Common myeloid progenitor, CD34-positive (primary cell): ENCODE results near the gene GALNT15.
A peak's percentile ranks its signal among the peaks of the same experiment; 100 is the strongest.

Experiments
- CTCF ChIA-PET: fragments of 350-600 bp; sonication (Branson Sonifier 250); formaldehyde crosslinking; loops from one replicate; lab custom pipeline; 2021; ENCODE audit warnings: antibody characterized with exemption; lab: Charles Lee
- POLR2A ChIA-PET: fragments of 350-600 bp; sonication (Branson Sonifier 250); formaldehyde crosslinking; loops from one replicate; lab custom pipeline; 2021; ENCODE audit warnings: antibody characterized with exemption; lab: Charles Lee
- DNase-seq, 3 donors: peaks; one replicate each; pipeline versions ENCODE4 v3.0.0 to v3.0.0-alpha.2; 2013
- H3K27ac ChIP-seq, 2 experiments: 1 replicate in 1 of 2; 2 replicates in 1 of 2; pipeline ENCODE4 v1.7.0; 2013; ENCODE audit warnings: inconsistent platforms in 2 of 2, low read length in 2 of 2, mild to moderate bottlenecking in 2 of 2, low read depth in 1 of 2, moderate library complexity in 1 of 2; ENCODE audit not compliant: severe bottlenecking in 2 of 2, insufficient read depth in 1 of 2, poor library complexity in 1 of 2
- H3K27me3 ChIP-seq, 5 experiments: replicated peaks in 2 of 5; 1 replicate in 3 of 5; 2 replicates in 2 of 5; pipeline versions ENCODE4 v1.6.1 to v1.7.0; 2013; ENCODE audit warnings: low read length in 4 of 5, mild to moderate bottlenecking in 2 of 5, moderate library complexity in 2 of 5, inconsistent platforms in 1 of 5; ENCODE audit not compliant: insufficient read depth in 5 of 5, control insufficient read depth in 4 of 5
- H3K36me3 ChIP-seq, 4 experiments: 1 replicate in 2 of 4; 2 replicates in 2 of 4; pipeline versions ENCODE4 v1.6.1 to v1.7.0; 2013; ENCODE audit warnings: low read length in 3 of 4, control low read depth in 1 of 4, mild to moderate bottlenecking in 1 of 4; ENCODE audit not compliant: control insufficient read depth in 4 of 4, insufficient read depth in 4 of 4
- H3K4me1 ChIP-seq, 4 experiments: 1 replicate in 3 of 4; 2 replicates in 1 of 4; pipeline versions ENCODE4 v1.6.1 to v1.7.1; 2013; ENCODE audit warnings: low read length in 3 of 4, mild to moderate bottlenecking in 3 of 4, control low read depth in 1 of 4, inconsistent platforms in 1 of 4, moderate library complexity in 1 of 4; ENCODE audit not compliant: control insufficient read depth in 4 of 4, insufficient read depth in 4 of 4; ENCODE audit errors: control extremely low read depth in 1 of 4
- H3K4me3 ChIP-seq, 7 experiments: 1 replicate in 4 of 7; 2 replicates in 3 of 7; pipeline versions ENCODE4 v1.5.1 to v1.7.0; 2013; ENCODE audit warnings: mild to moderate bottlenecking in 7 of 7, low read length in 6 of 7, moderate library complexity in 6 of 7, inconsistent platforms in 2 of 7, low read depth in 2 of 7, control low read depth in 1 of 7; ENCODE audit not compliant: insufficient read depth in 4 of 7, control insufficient read depth in 1 of 7; ENCODE audit errors: extremely low read depth in 1 of 7
- H3K9me3 ChIP-seq, 5 experiments: 1 replicate in 4 of 5; 2 replicates in 1 of 5; pipeline versions ENCODE4 v1.6.1 to v1.7.1; 2013; ENCODE audit warnings: low read length in 4 of 5, mild to moderate bottlenecking in 2 of 5, inconsistent platforms in 1 of 5, low read depth in 1 of 5, moderate library complexity in 1 of 5; ENCODE audit not compliant: control insufficient read depth in 4 of 5, insufficient read depth in 2 of 5; ENCODE audit errors: control extremely low read depth in 1 of 5
- WGBS: methylation state at CpG from one replicate; pipeline ENCODE4 v1.1.5; 2013; ENCODE audit not compliant: insufficient coverage; 5-methylcytosine and 5-hydroxymethylcytosine counted together

GALNT15 gene

GRCh38 chr3:16260046-16260445, 85.6 kb downstream of the GALNT15 start:
- no peaks in the 10 kb centered on the region for H3K27me3 ChIP-seq
- no peak overlapping the region for H3K4me3 ChIP-seq
- POLR2A ChIA-PET, result no interaction called here
- H3K9me3 ChIP-seq, result no peaks in the 10 kb centered on the region
- H3K4me1 ChIP-seq, result peaks cover 5 to 12% (median 6%) of the 10 kb centered on the region in 4 experiments
- WGBS, result no CpG with 5 or more reads among the region's 1 CpG
- no peak overlapping the region for H3K27ac ChIP-seq
- CTCF ChIA-PET, result interaction anchor here (1.0 kb wide), 1 partner anchor 9 kb away, joined by 3 read pairs; no protein-coding TSS in a partner anchor
- H3K36me3 ChIP-seq, result peaks cover 4 to 10% (median 6%) of the 10 kb centered on the region in 4 experiments
- DNase-seq, result no peak

GRCh38 chr3:16262174-16262573, 87.7 kb downstream of the GALNT15 start:
- WGBS, result 70% methylated on average over 4 of the region's 4 CpGs
- CTCF ChIA-PET, result no interaction called here

GRCh38 chr3:16264174-16264707, 89.8 kb downstream of the GALNT15 start:
- WGBS, result under 1% methylated on average over 20 of the region's 21 CpGs
- H3K4me3 ChIP-seq, result peak overlapping the region; percentile 84 to 99 (median 95)
- peak overlapping the region; percentile 93 to 96 for H3K27ac ChIP-seq
- DNase-seq, result no peak
- H3K27me3 ChIP-seq, result no peaks in the 10 kb centered on the region
- H3K9me3 ChIP-seq, result no peaks in the 10 kb centered on the region
- H3K4me1 ChIP-seq, result peaks cover 12 to 28% (median 23%) of the 10 kb centered on the region in 4 experiments
- POLR2A ChIA-PET, result interaction anchor here (1.0 to 1.4 kb wide), 2 partner anchors 12 to 21 kb away, joined by 3 to 5 read pairs; no protein-coding TSS in a partner anchor
- CTCF ChIA-PET, result interaction anchor here (1.0 to 2.9 kb wide), 5 partner anchors 11 to 263 kb away, joined by 4 to 19 read pairs (median 6); no protein-coding TSS in a partner anchor
- H3K36me3 ChIP-seq, result peaks cover 2 to 10% (median 4%) of the 10 kb centered on the region in 4 experiments

More at GRCh38 chr3:16262174-16262573, 87.7 kb downstream of the GALNT15 start:
- Histone ChIP-seq H3K4me1 (peaks cover 12 to 28% (median 23%) of the 10 kb centered on the region in 4 experiments), H3K27me3 (no peaks in the 10 kb centered on the region), H3K36me3 (peaks cover 4 to 10% (median 6%) of the 10 kb centered on the region in 4 experiments), H3K27ac (no peak overlapping the region), H3K9me3 (no peaks in the 10 kb centered on the region), H3K4me3 (no peak overlapping the region)
- POLR2A ChIA-PET, result no interaction called here
- DNase-seq, result no peak

- Histone ChIP-seq H3K9me3 (no peaks in the 10 kb centered on the region), H3K4me3 (peak within 1 kb of the TSS; percentile 84 to 99 (median 95)), H3K36me3 (peaks cover 1 to 8% (median 5%) of the 10 kb centered on the region in 4 experiments), H3K4me1 (peaks cover 12 to 28% (median 23%) of the 10 kb centered on the region in 4 experiments), H3K27ac (peak within 1 kb of the TSS; percentile 93 to 96), H3K27me3 (no peaks in the 10 kb centered on the region)
- ChIA-PET CTCF (interaction anchor here (1.0 to 4.7 kb wide), 9 partner anchors 11 to 449 kb away, joined by 3 to 19 read pairs (median 4); no protein-coding TSS in a partner anchor), POLR2A (interaction anchor here (0.6 to 1.4 kb wide), 3 partner anchors 13 to 1255 kb away, joined by 3 to 5 read pairs (median 3); no protein-coding TSS in a partner anchor)
- peak; percentile 100 for DNase-seq
- under 1% methylated on average over 61 of the region's 61 CpGs for WGBS
Measured at GRCh38 chr3:16264708-16265454, 90.4 kb downstream of the GALNT15 start, which contains the start of the genes DPH3 and OXNAD1. TSS of gene DPH3 (minus strand) at chr3:16264943. CDS start at chr3:16264876, 67 bp downstream. TSS of gene OXNAD1 (plus strand) at chr3:16265212. CDS start at chr3:16270953, 5,741 bp downstream.

- WGBS, result 0% methylated on average over 2 of the region's 6 CpGs
- Histone ChIP-seq H3K27me3 (no peaks in the 10 kb centered on the region), H3K9me3 (no peaks in the 10 kb centered on the region), H3K36me3 (peaks cover 0 to 8% (median 4%) of the 10 kb centered on the region in 4 experiments), H3K27ac (peak overlapping the region; percentile 93 to 96), H3K4me3 (peak overlapping the region; percentile 84 to 99 (median 95)), H3K4me1 (peaks cover 12 to 28% (median 23%) of the 10 kb centered on the region in 4 experiments)
- POLR2A ChIA-PET, result interaction anchor here (0.6 to 1.0 kb wide), 2 partner anchors 20 to 1255 kb away, joined by 3 read pairs; no protein-coding TSS in a partner anchor
- DNase-seq, result no peak
- CTCF ChIA-PET, result interaction anchor here (1.0 to 4.8 kb wide), 9 partner anchors 14 to 450 kb away, joined by 3 to 37 read pairs (median 6); no protein-coding TSS in a partner anchor
Measured at GRCh38 chr3:16265455-16265786, 90.9 kb downstream of the GALNT15 start.

- H3K36me3 ChIP-seq, result peaks cover 0 to 19% (median 8%) of the 10 kb centered on the region in 4 experiments
- no CpG with 5 or more reads among the region's 3 CpGs for WGBS
- CTCF ChIA-PET, result interaction anchor here (1.2 to 6.2 kb wide), 4 partner anchors 17 to 288 kb away, joined by 3 to 37 read pairs (median 26); no protein-coding TSS in a partner anchor
- peaks cover 12 to 28% (median 23%) of the 10 kb centered on the region in 4 experiments for H3K4me1 ChIP-seq
- H3K27ac ChIP-seq, result peak overlapping the region in 1 of 2 experiments; percentile 35
- no peaks in the 10 kb centered on the region for H3K27me3 ChIP-seq
- no peaks in the 10 kb centered on the region for H3K9me3 ChIP-seq
- H3K4me3 ChIP-seq, result no peak overlapping the region
- no peak for DNase-seq
- POLR2A ChIA-PET, result no interaction called here
Measured at GRCh38 chr3:16266714-16267113, 92.2 kb downstream of the GALNT15 start.
